H1 (cell line): Measurements from ENCODE around the gene IVNS1ABP. TPM values are rescaled to one million over a fixed set of nuclear protein-coding genes. Genes with fewer than 3 reads are reported as not detected.

Experiments used
- CTCF ChIA-PET: fragments of 300-600 bp; sonication (Branson Sonifier 250); formaldehyde crosslinking; loops from one replicate; lab custom pipeline; 2021; ENCODE audit not compliant: partially characterized antibody; lab: Charles Lee
- POLR2A ChIA-PET: fragments of 300-600 bp; sonication (Branson Sonifier 250); formaldehyde crosslinking; loops from one replicate; lab custom pipeline; 2021; ENCODE audit warnings: inconsistent platforms; ENCODE audit not compliant: partially characterized antibody; lab: Charles Lee
- DNase-seq, 2 experiments: peaks; one replicate each; pipeline versions ENCODE4 v3.0.0 to v3.0.0-alpha.2; 2010 to 2022; ENCODE audit warnings: low spot score in 2 of 2, low read depth in 1 of 2, mixed read lengths in 1 of 2
- FAIRE-seq: peaks from 2 replicates; lab custom pipeline; 2011; peaks lifted over from hg19 to GRCh38; lab: Jason Lieb, UNC
- H2AFZ ChIP-seq: 2 replicates; pipeline ENCODE4 v1.8.1; 2012; ENCODE audit warnings: low read length, inconsistent platforms
- H2AK5ac ChIP-seq: 2 replicates; pipeline ENCODE4 v1.6.1; 2013; ENCODE audit warnings: low read depth, low read length
- H2BK120ac ChIP-seq: replicated peaks from 2 replicates; pipeline ENCODE3; 2013; ENCODE audit warnings: low read depth, low read length, inconsistent platforms
- H2BK12ac ChIP-seq: 2 replicates; pipeline ENCODE4 v1.6.1; 2013; ENCODE audit warnings: low read depth, low read length
- H2BK15ac ChIP-seq: 2 replicates; pipeline ENCODE4 v1.6.1; 2013; ENCODE audit warnings: low read length
- H2BK20ac ChIP-seq: 2 replicates; pipeline ENCODE4 v1.6.1; 2013; ENCODE audit warnings: low read length
- H2BK5ac ChIP-seq: 2 replicates; pipeline ENCODE4 v1.6.1; 2013; ENCODE audit warnings: low read depth, low read length
- H3K14ac ChIP-seq: 2 replicates; pipeline ENCODE4 v1.6.1; 2013; ENCODE audit warnings: inconsistent platforms; ENCODE audit not compliant: insufficient read length
- H3K18ac ChIP-seq: 2 replicates; pipeline ENCODE4 v1.6.1; 2013; ENCODE audit warnings: low read length; ENCODE audit errors: extremely low read depth
- H3K23ac ChIP-seq: 2 replicates; pipeline ENCODE4 v1.6.1; 2013; ENCODE audit warnings: inconsistent platforms; ENCODE audit not compliant: insufficient read length
- H3K23me2 ChIP-seq: 2 replicates; pipeline ENCODE4 v1.6.1; 2013; ENCODE audit warnings: low read depth, low read length
- H3K27ac ChIP-seq: 2 replicates; pipeline ENCODE4 v1.6.1; 2011; ENCODE audit warnings: low read depth, low read length, inconsistent platforms
- H3K27me3 ChIP-seq, 4 experiments: replicated peaks in 1 of 4; 1 replicate in 1 of 4; 2 replicates in 3 of 4; pipeline versions ENCODE4 v1.6.1 to v1.8.1; 2011 to 2013; ENCODE audit warnings: low read length in 3 of 4, mild to moderate bottlenecking in 3 of 4, inconsistent platforms in 2 of 4, mixed read lengths in 2 of 4, moderate library complexity in 1 of 4; ENCODE audit not compliant: control insufficient read depth in 3 of 4, insufficient read depth in 3 of 4; ENCODE audit errors: extremely low read depth in 1 of 4
- H3K36me3 ChIP-seq, 4 experiments: 2 replicates each; pipeline versions ENCODE4 v1.6.1 to v1.8.1; 2011 to 2013; ENCODE audit warnings: mild to moderate bottlenecking in 4 of 4, low read length in 3 of 4, moderate library complexity in 2 of 4, control low read depth in 1 of 4, inconsistent platforms in 1 of 4; ENCODE audit not compliant: insufficient read depth in 4 of 4, control insufficient read depth in 2 of 4
- H3K4ac ChIP-seq: replicated peaks from 2 replicates; pipeline ENCODE3; 2013; ENCODE audit warnings: low read length, low read depth, mixed read lengths, inconsistent platforms; ENCODE audit not compliant: insufficient read length
- H3K4me1 ChIP-seq, 4 experiments: replicated peaks in 1 of 4; 1 replicate in 1 of 4; 2 replicates in 3 of 4; pipeline versions ENCODE4 v1.6.1 to v1.8.1; 2011 to 2013; ENCODE audit warnings: low read length in 3 of 4, inconsistent platforms in 2 of 4, mixed read lengths in 1 of 4; ENCODE audit not compliant: insufficient read depth in 4 of 4, control insufficient read depth in 3 of 4
- H3K4me2 ChIP-seq, 2 experiments: 2 replicates each; pipeline versions ENCODE4 v1.6.1 to v1.8.1; 2011 to 2013; ENCODE audit warnings: low read depth in 2 of 2, low read length in 2 of 2, control low read depth in 1 of 2, inconsistent platforms in 1 of 2, mild to moderate bottlenecking in 1 of 2; ENCODE audit not compliant: insufficient read depth in 1 of 2
- H3K4me3 ChIP-seq, 4 experiments: fragments of 200-600, 300-600 bp in 1 of 4; sonication (generic), shearing (Covaris generic), sonication (Bioruptor Twin) in 1 of 4; 2 replicates each; pipeline versions ENCODE4 v1.5.1 to v1.8.1; 2011 to 2016; ENCODE audit warnings: low read length in 4 of 4, low read depth in 3 of 4, control low read depth in 2 of 4, inconsistent platforms in 2 of 4, mild to moderate bottlenecking in 2 of 4, mixed read lengths in 1 of 4, moderate library complexity in 1 of 4; ENCODE audit not compliant: insufficient read depth in 2 of 4; ENCODE audit errors: extremely low read depth in 1 of 4
- H3K56ac ChIP-seq: replicated peaks from 2 replicates; pipeline ENCODE3; 2013; ENCODE audit warnings: low read depth, mild to moderate bottlenecking, mixed read lengths, low read length, inconsistent platforms; ENCODE audit not compliant: insufficient read length
- H3K79me1 ChIP-seq: 2 replicates; pipeline ENCODE4 v1.6.1; 2013; ENCODE audit warnings: low read depth, low read length, control low read depth
- H3K79me2 ChIP-seq, 2 experiments: 2 replicates each; pipeline versions ENCODE4 v1.6.1 to v1.8.1; 2012 to 2013; ENCODE audit warnings: low read length in 2 of 2, mild to moderate bottlenecking in 2 of 2, inconsistent platforms in 1 of 2; ENCODE audit not compliant: insufficient read depth in 2 of 2, control insufficient read depth in 1 of 2
- H3K9ac ChIP-seq, 4 experiments: replicated peaks in 1 of 4; 1 replicate in 1 of 4; 2 replicates in 3 of 4; pipeline versions ENCODE4 v1.6.1 to v1.8.1; 2011 to 2013; ENCODE audit warnings: low read depth in 3 of 4, low read length in 3 of 4, control low read depth in 2 of 4, mild to moderate bottlenecking in 2 of 4, moderate library complexity in 2 of 4, inconsistent platforms in 1 of 4; ENCODE audit errors: extremely low read depth in 1 of 4
- H3K9me3 ChIP-seq, 2 experiments: 2 replicates each; pipeline versions ENCODE4 v1.6.1 to v1.8.1; 2012 to 2013; ENCODE audit warnings: mild to moderate bottlenecking in 2 of 2, moderate library complexity in 2 of 2, control low read depth in 1 of 2, inconsistent platforms in 1 of 2, low read depth in 1 of 2, low read length in 1 of 2, mixed read lengths in 1 of 2; ENCODE audit not compliant: insufficient read depth in 2 of 2
- H4K20me1 ChIP-seq, 2 experiments: replicated peaks in 1 of 2; 2 replicates each; pipeline versions ENCODE3 to v1.8.1; 2011 to 2013; ENCODE audit warnings: inconsistent platforms in 2 of 2, low read length in 2 of 2, mild to moderate bottlenecking in 1 of 2; ENCODE audit not compliant: insufficient read depth in 2 of 2, control insufficient read depth in 1 of 2
- H4K5ac ChIP-seq: 2 replicates; pipeline ENCODE4 v1.6.1; 2013; ENCODE audit warnings: low read length, low read depth, mixed read lengths, inconsistent platforms; ENCODE audit not compliant: insufficient read length
- H4K8ac ChIP-seq: 2 replicates; pipeline ENCODE4 v1.8.0; 2013; ENCODE audit warnings: mild to moderate bottlenecking, moderate library complexity, low read length, inconsistent platforms; ENCODE audit not compliant: insufficient read depth; ENCODE audit errors: extremely low read depth
- H4K91ac ChIP-seq: replicated peaks from 2 replicates; pipeline ENCODE3; 2013; ENCODE audit warnings: low read length, mixed read lengths, inconsistent platforms; ENCODE audit not compliant: insufficient read length
- KDM5A ChIP-seq: fragments of 200-600 bp; IDR thresholded peaks from 2 replicates; pipeline ENCODE4 v1.7.1; 2012; ENCODE audit warnings: mild to moderate bottlenecking, low read length, inconsistent platforms, mixed read lengths
- NRF1 ChIP-seq: IDR thresholded peaks from 2 replicates; pipeline ENCODE4 v1.6.1; 2011; ENCODE audit warnings: mild to moderate bottlenecking, low read depth, low read length, improper control_type of control experiment
- POLR2AphosphoS5 ChIP-seq: IDR thresholded peaks from 2 replicates; pipeline ENCODE4 v1.6.1; 2011; ENCODE audit warnings: low read depth, low read length
- RXRA ChIP-seq: IDR thresholded peaks from 2 replicates; pipeline ENCODE4 v1.6.1; 2011; ENCODE audit warnings: low read depth, mild to moderate bottlenecking, low read length, moderate library complexity; ENCODE audit not compliant: insufficient read depth
- WGBS, 2 experiments: shearing (Covaris generic) in 1 of 2; methylation state at CpG; one replicate each; pipeline versions ENCODE4 v1.1.6 to v1.1.7; 2013 to 2015; ENCODE audit warnings: low lambda C conversion rate in 2 of 2, mixed read lengths in 2 of 2, inconsistent platforms in 1 of 2, low coverage in 1 of 2, missing lambda C conversion rate in 1 of 2; ENCODE audit not compliant: insufficient replicate concordance in 2 of 2, insufficient coverage in 1 of 2, insufficient read length in 1 of 2; ENCODE audit errors: extremely low coverage in 1 of 2, missing lambda C conversion rate in 1 of 2; 5-methylcytosine and 5-hydroxymethylcytosine counted together
- polyA plus RNA-seq, 7 experiments: library from polyadenylated mRNA; depleted of rRNA in 3 of 7; stranded (reverse) in 5 of 7; unstranded in 2 of 7; fragments of >200 nt in 5 of 7; fragments of 200-250 nt in 2 of 7; gene quantifications; 1 replicate in 5 of 7; 2 replicates in 1 of 7; 4 replicates in 1 of 7; pipeline versions ENCODE4 v1.2.1 to v1.2.3, GENCODE V29; 2011 to 2013; ENCODE audit warnings: missing spikeins in 2 of 7, mixed read lengths in 2 of 7
- total RNA-seq: library from RNA; stranded (reverse); fragmentation: NEBNext Ultra II Directional; extraction: Animal tissue kit (Norgen Biotek cat#: 25700); gene quantifications from 2 replicates; pipeline ENCODE4 v1.2.1, GENCODE V29; 2021

Gene IVNS1ABP
- total and polyA plus RNA-seq, 2 of the 8 experiments (the other 6 are each of a cell fraction or from before 2014, with no cell fraction given) = 65.9 to 189 TPM

GRCh38 chr1:185305419-185305818 lies 11.6 kb downstream of the IVNS1ABP start:
- Histone ChIP-seq H3K4me3 (no peak overlapping the region), H3K4ac (no peak overlapping the region), H3K36me3 (peaks cover 30 to 100% (median 72%) of the 10 kb centered on the region in 4 experiments), H3K23ac (no peak overlapping the region), H2BK15ac (no peak overlapping the region), H2BK5ac (no peak overlapping the region), H2AFZ (no peak overlapping the region), H3K79me2 (peaks cover 0 to 25% of the 10 kb centered on the region in 2 experiments; a peak in 3 of 4 replicates), H3K9me3 (no peaks in the 10 kb centered on the region), H3K4me1 (no peaks in the 10 kb centered on the region), H3K4me2 (no peak overlapping the region), H2BK12ac (no peak overlapping the region), H4K5ac (no peak overlapping the region), H4K20me1 (peaks cover 4% of the 10 kb centered on the region in 2 experiments), H3K27me3 (no peaks in the 10 kb centered on the region), H3K14ac (no peak overlapping the region), H3K18ac (no peak overlapping the region), H2BK120ac (no peak overlapping the region), H3K79me1 (no peaks in the 10 kb centered on the region), H2BK20ac (no peak overlapping the region), H4K91ac (no peak overlapping the region), H2AK5ac (no peak overlapping the region), H3K27ac (no peak overlapping the region), H3K9ac (no peak overlapping the region), H3K23me2 (no peaks in the 10 kb centered on the region), H4K8ac (no peak overlapping the region; the same call in 1 of the 2 replicates), H3K56ac (no peak overlapping the region)
- FAIRE-seq = no peak
- CTCF ChIA-PET = interaction anchor here (0.7 to 1.5 kb wide), 4 partner anchors 10 to 365 kb away, joined by 3 to 5 read pairs (median 4); no protein-coding TSS in a partner anchor
- WGBS, 2 experiments = 90% methylated on average over 3 of the region's 3 CpGs; no CpG with 5 or more reads in 1 of the 2 experiments
- DNase-seq = no peak
- POLR2A ChIA-PET = interaction anchor here (2.9 kb wide), 1 partner anchor 13 kb away, joined by 13 read pairs; no protein-coding TSS in a partner anchor
- TF ChIP-seq KDM5A = no peak
- no peak for TF ChIP-seq NRF1
- TF ChIP-seq RXRA = no peak
- peak; percentile 43; the same call in 1 of the 2 replicates for TF ChIP-seq POLR2AphosphoS5
